ENCODE results near the gene CENPT.

DNA sequence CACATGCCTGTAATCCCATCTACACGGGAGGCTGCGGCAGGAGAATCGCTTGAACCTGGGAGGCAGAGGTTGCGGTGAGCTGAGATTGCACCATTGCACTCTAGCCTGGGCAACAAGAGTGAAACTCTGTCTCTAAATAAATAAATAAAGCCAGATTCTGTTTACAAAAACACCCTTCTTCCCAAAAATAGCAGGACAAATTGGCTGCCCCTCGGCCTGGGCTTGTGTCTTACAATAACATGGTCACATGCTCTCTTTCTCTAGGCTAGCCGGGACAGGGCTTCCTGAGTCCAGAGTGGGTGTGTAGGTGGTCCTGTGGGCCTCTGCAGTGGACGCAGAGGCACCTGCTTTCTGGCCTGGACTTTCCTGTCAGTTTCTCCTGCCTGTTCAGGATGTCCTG lies 22.2 kb upstream of the CENPT start:
- no peak for TF ChIP-seq POLR2A (IDR thresholded peaks at IDR 0.05)
- TF ChIP-seq, protein P1, sequence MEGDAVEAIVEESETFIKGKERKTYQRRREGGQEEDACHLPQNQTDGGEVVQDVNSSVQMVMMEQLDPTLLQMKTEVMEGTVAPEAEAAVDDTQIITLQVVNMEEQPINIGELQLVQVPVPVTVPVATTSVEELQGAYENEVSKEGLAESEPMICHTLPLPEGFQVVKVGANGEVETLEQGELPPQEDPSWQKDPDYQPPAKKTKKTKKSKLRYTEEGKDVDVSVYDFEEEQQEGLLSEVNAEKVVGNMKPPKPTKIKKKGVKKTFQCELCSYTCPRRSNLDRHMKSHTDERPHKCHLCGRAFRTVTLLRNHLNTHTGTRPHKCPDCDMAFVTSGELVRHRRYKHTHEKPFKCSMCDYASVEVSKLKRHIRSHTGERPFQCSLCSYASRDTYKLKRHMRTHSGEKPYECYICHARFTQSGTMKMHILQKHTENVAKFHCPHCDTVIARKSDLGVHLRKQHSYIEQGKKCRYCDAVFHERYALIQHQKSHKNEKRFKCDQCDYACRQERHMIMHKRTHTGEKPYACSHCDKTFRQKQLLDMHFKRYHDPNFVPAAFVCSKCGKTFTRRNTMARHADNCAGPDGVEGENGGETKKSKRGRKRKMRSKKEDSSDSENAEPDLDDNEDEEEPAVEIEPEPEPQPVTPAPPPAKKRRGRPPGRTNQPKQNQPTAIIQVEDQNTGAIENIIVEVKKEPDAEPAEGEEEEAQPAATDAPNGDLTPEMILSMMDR (IDR thresholded peaks at IDR 0.05) = no peak

Data from right lobe of liver (tissue), 4 donors.